GM12892 (cell line): ENCODE results near the gene C6orf120.

Experiments
- POLR2AphosphoS5 ChIP-seq: IDR thresholded peaks from 2 replicates; pipeline ENCODE4 v1.6.1; 2011; ENCODE audit warnings: low read depth, low read length, control low read depth
- TAF1 ChIP-seq: IDR thresholded peaks from 2 replicates; pipeline ENCODE4 v1.6.1; 2011; ENCODE audit warnings: low read depth, mild to moderate bottlenecking, control low read depth, low read length, borderline replicate concordance

GRCh38 chr6:169745405-169745804 lies 43.5 kb downstream of the C6orf120 start:
- no peak for TF ChIP-seq TAF1
- TF ChIP-seq POLR2AphosphoS5 = no peak
